ENCODE data around the gene STRADB. TPM values are rescaled to one million over a fixed set of nuclear protein-coding genes. Genes with fewer than 3 reads are reported as not detected.

STRADB gene
- polyA plus RNA-seq, 3 donors, result 6.9 to 25.6 (median 22.0) TPM

GRCh38 chr2:201471732-201472393, 20.3 kb downstream of the STRADB start:
- intact Hi-C loops (cut with micrococcal nuclease), result no loop called here
- Mint-ChIP-seq H3K36me3 (peaks cover 58 to 66% of the 10 kb centered on the region in 2 donors), H3K9me3 (peaks cover 0 to 2% (median 0%) of the 10 kb centered on the region in 7 donors), H3K27me3 (ENCODE audit: low read depth in 3 of 3) (no peaks in the 10 kb centered on the region), H3K4me1 (no peaks in the 10 kb centered on the region), H3K27ac (peak overlapping the region in 2 of 7 donors; percentile 44 to 55), H3K4me3 (no peak overlapping the region)
- no CpG with 5 or more reads among the region's 3 CpGs for WGBS (ENCODE audit: insufficient coverage)
- no peaks in the 10 kb centered on the region for H4K20me1 ChIP-seq (ENCODE audit: insufficient read depth, low read length)
- no peak overlapping the region for H2AFZ ChIP-seq (ENCODE audit: insufficient read depth, low read depth, low read length, poor library complexity, severe bottlenecking)
- no peaks in the 10 kb centered on the region for H3K27me3 ChIP-seq (ENCODE audit: control insufficient read depth in 2 of 2, insufficient read depth in 2 of 2, low read length in 2 of 2)
- no peaks in the 10 kb centered on the region for H3K9me3 ChIP-seq (replicated peaks in 1 of 2; ENCODE audit: control insufficient read depth in 1 of 2, insufficient read depth in 1 of 2, low read length in 2 of 2)
- DNase-seq, result no peak
- no peak overlapping the region for H3K9ac ChIP-seq (ENCODE audit: insufficient read depth, low read length, poor library complexity, severe bottlenecking)
- no peaks in the 10 kb centered on the region for H3K4me1 ChIP-seq (ENCODE audit: control insufficient read depth in 1 of 2, insufficient read depth in 2 of 2, low read length in 2 of 2)
- H3K4me3 ChIP-seq (replicated peaks in 1 of 3; ENCODE audit: low read depth in 2 of 3, low read length in 3 of 3), result no peak overlapping the region
- TF ChIP-seq, protein P1, sequence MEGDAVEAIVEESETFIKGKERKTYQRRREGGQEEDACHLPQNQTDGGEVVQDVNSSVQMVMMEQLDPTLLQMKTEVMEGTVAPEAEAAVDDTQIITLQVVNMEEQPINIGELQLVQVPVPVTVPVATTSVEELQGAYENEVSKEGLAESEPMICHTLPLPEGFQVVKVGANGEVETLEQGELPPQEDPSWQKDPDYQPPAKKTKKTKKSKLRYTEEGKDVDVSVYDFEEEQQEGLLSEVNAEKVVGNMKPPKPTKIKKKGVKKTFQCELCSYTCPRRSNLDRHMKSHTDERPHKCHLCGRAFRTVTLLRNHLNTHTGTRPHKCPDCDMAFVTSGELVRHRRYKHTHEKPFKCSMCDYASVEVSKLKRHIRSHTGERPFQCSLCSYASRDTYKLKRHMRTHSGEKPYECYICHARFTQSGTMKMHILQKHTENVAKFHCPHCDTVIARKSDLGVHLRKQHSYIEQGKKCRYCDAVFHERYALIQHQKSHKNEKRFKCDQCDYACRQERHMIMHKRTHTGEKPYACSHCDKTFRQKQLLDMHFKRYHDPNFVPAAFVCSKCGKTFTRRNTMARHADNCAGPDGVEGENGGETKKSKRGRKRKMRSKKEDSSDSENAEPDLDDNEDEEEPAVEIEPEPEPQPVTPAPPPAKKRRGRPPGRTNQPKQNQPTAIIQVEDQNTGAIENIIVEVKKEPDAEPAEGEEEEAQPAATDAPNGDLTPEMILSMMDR (IDR thresholded peaks at IDR 0.05), result no peak
- peaks cover 20 to 66% of the 10 kb centered on the region in 2 donors for H3K36me3 ChIP-seq (replicated peaks in 1 of 2; ENCODE audit: control insufficient read depth in 1 of 2, insufficient read depth in 2 of 2, low read length in 2 of 2)
- no peak overlapping the region for H3K27ac ChIP-seq (ENCODE audit: low read depth in 1 of 2, low read length in 2 of 2)
- no peaks in the 10 kb centered on the region for H3K79me2 ChIP-seq (ENCODE audit: insufficient read depth, low read length)
- H3K4me2 ChIP-seq (replicated peaks; ENCODE audit: extremely low read depth, low read length, poor library complexity, severe bottlenecking), result no peak overlapping the region

DNA sequence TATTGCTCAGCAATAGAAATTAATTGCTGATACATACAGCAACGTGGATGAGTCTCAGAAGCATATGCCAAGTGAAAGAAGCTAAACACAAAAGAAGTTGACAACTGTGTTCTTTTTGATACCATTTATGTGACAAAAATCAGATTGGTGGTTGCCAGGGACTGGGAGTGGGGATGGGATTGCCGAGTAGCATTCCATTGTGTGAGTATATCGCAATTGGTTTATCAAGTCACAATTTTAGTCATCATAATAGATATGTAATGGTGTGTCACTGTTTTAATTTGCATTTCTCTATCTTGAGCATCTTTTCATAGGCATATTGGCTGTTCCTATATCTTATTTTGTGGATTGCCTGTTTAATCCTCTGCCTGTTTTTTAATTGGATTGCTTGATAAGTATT, 20.9 kb downstream of the STRADB start:
- Mint-ChIP-seq H3K4me1 (no peaks in the 10 kb centered on the region), H3K4me3 (no peak overlapping the region), H3K36me3 (peaks cover 61 to 66% of the 10 kb centered on the region in 2 donors), H3K27ac (no peak overlapping the region), H3K27me3 (ENCODE audit: low read depth in 3 of 3) (no peaks in the 10 kb centered on the region), H3K9me3 (peaks cover 0 to 2% (median 0%) of the 10 kb centered on the region in 7 donors)
- WGBS (ENCODE audit: insufficient coverage), result 80% methylated on average over 1 of the region's 3 CpGs
- Histone ChIP-seq H3K4me3 (replicated peaks in 1 of 3; ENCODE audit: low read depth in 2 of 3, low read length in 3 of 3) (no peak overlapping the region), H3K4me2 (replicated peaks; ENCODE audit: extremely low read depth, low read length, poor library complexity, severe bottlenecking) (no peak overlapping the region), H3K9ac (ENCODE audit: insufficient read depth, low read length, poor library complexity, severe bottlenecking) (no peak overlapping the region), H3K9me3 (replicated peaks in 1 of 2; ENCODE audit: control insufficient read depth in 1 of 2, insufficient read depth in 1 of 2, low read length in 2 of 2) (no peaks in the 10 kb centered on the region), H2AFZ (ENCODE audit: insufficient read depth, low read depth, low read length, poor library complexity, severe bottlenecking) (no peak overlapping the region), H3K79me2 (ENCODE audit: insufficient read depth, low read length) (no peaks in the 10 kb centered on the region), H3K36me3 (replicated peaks in 1 of 2; ENCODE audit: control insufficient read depth in 1 of 2, insufficient read depth in 2 of 2, low read length in 2 of 2) (peaks cover 20 to 67% of the 10 kb centered on the region in 2 donors), H3K27ac (ENCODE audit: low read depth in 1 of 2, low read length in 2 of 2) (no peak overlapping the region), H3K27me3 (ENCODE audit: control insufficient read depth in 2 of 2, insufficient read depth in 2 of 2, low read length in 2 of 2) (no peaks in the 10 kb centered on the region), H3K4me1 (ENCODE audit: control insufficient read depth in 1 of 2, insufficient read depth in 2 of 2, low read length in 2 of 2) (no peaks in the 10 kb centered on the region), H4K20me1 (ENCODE audit: insufficient read depth, low read length) (no peaks in the 10 kb centered on the region)
- TF ChIP-seq, protein P1 (IDR thresholded peaks at IDR 0.05), result no peak
- DNase-seq, result no peak
- intact Hi-C loops (cut with micrococcal nuclease), result no loop called here

Data from CD14-positive monocyte (primary cell).